ENCODE measurements around the gene DNAH17. TPM values are rescaled to one million over a fixed set of nuclear protein-coding genes. Genes with fewer than 3 reads are reported as not detected.

The DNAH17 gene
- polyA plus RNA-seq, 5 donors = 2.1 to 5.1 (median 4.3) TPM

GRCh38 chr17:78544881-78545755 lies 32.1 kb downstream of the DNAH17 start:
- DNase-seq = no peak

- DNase-seq = no peak
Observed at GRCh38 chr17:78541488-78542206, 35.5 kb downstream of the DNAH17 start.

- no peak for DNase-seq
Observed at GRCh38 chr17:78539781-78540180, 37.4 kb downstream of the DNAH17 start.

- DNase-seq = no peak
Observed at GRCh38 chr17:78538033-78538776, 39.0 kb downstream of the DNAH17 start.

GRCh38 chr17:78537217-78537860 lies 39.9 kb downstream of the DNAH17 start:
- no peak for DNase-seq

- DNase-seq = peak in 1 of 2 donors; percentile 20
Observed at GRCh38 chr17:78535273-78536197, 41.7 kb downstream of the DNAH17 start.

- DNase-seq = no peak
Observed at GRCh38 chr17:78534492-78535272, 42.5 kb downstream of the DNAH17 start.

GRCh38 chr17:78532922-78533640 lies 44.1 kb downstream of the DNAH17 start:
- DNase-seq = no peak

GRCh38 chr17:78532311-78532710 lies 44.9 kb downstream of the DNAH17 start:
- no peak for DNase-seq

GRCh38 chr17:78530675-78531074 lies 46.5 kb downstream of the DNAH17 start:
- DNase-seq = no peak

- DNase-seq = peak in 1 of 2 donors; percentile 9
Observed at GRCh38 chr17:78529871-78530670, 47.1 kb downstream of the DNAH17 start.

- no peak for DNase-seq
Observed at GRCh38 chr17:78529251-78529650, 47.9 kb downstream of the DNAH17 start.

- DNase-seq = no peak
Observed at GRCh38 chr17:78528541-78528940, 48.7 kb downstream of the DNAH17 start.

- DNase-seq = no peak
Observed at GRCh38 chr17:78527345-78527744, 49.9 kb downstream of the DNAH17 start.

- DNase-seq = no peak
Observed at GRCh38 chr17:78526231-78527025, 50.8 kb downstream of the DNAH17 start.

- DNase-seq = no peak
Observed at GRCh38 chr17:78525511-78526160, 51.6 kb downstream of the DNAH17 start.
